Measurements from ENCODE around the gene LRRC45. TPM values are rescaled to one million over a fixed set of nuclear protein-coding genes. Genes with fewer than 3 reads are reported as not detected.
A peak's percentile ranks its signal among the peaks of the same experiment; 100 is the strongest.

LRRC45 gene
- total RNA-seq, 1 experiment from 2014 or later, result 38.1 TPM

DNA sequence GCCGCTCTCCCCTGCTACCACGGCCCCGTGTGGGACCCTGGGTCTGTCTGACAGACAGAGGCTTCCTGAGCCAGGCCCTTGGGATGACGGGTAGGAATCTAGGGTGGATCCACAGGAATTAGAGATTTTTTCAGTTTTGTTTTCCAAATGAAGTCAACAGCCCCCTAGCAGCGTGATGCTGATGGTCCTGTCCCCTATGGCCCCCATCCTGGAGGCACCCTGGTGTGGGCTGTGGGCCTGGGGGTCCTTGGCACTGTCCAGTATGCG, 15.9 kb upstream of the LRRC45 start (continued):
- TF ChIP-seq OVOL2 (CRISPR knock-in tag; IDR thresholded peaks at IDR 0.05; ENCODE audit: borderline replicate concordance), result no peak
- no peak for TF ChIP-seq ZNF138 (CRISPR knock-in tag; conservative IDR thresholded peaks at IDR 0.05)
- no peak for TF ChIP-seq JUN (CRISPR knock-in tag; IDR thresholded peaks at IDR 0.05)
- TF ChIP-seq, protein P1, sequence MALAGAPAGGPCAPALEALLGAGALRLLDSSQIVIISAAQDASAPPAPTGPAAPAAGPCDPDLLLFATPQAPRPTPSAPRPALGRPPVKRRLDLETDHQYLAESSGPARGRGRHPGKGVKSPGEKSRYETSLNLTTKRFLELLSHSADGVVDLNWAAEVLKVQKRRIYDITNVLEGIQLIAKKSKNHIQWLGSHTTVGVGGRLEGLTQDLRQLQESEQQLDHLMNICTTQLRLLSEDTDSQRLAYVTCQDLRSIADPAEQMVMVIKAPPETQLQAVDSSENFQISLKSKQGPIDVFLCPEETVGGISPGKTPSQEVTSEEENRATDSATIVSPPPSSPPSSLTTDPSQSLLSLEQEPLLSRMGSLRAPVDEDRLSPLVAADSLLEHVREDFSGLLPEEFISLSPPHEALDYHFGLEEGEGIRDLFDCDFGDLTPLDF (CRISPR knock-in tag; IDR thresholded peaks at IDR 0.05), result no peak
- TF ChIP-seq, protein P2, sequence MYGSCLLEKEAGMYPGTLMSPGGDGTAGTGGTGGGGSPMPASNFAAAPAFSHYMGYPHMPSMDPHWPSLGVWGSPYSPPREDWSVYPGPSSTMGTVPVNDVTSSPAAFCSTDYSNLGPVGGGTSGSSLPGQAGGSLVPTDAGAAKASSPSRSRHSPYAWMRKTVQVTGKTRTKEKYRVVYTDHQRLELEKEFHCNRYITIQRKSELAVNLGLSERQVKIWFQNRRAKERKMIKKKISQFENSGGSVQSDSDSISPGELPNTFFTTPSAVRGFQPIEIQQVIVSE (CRISPR knock-in tag; IDR thresholded peaks at IDR 0.05; ENCODE audit: borderline replicate concordance), result no peak

DNA sequence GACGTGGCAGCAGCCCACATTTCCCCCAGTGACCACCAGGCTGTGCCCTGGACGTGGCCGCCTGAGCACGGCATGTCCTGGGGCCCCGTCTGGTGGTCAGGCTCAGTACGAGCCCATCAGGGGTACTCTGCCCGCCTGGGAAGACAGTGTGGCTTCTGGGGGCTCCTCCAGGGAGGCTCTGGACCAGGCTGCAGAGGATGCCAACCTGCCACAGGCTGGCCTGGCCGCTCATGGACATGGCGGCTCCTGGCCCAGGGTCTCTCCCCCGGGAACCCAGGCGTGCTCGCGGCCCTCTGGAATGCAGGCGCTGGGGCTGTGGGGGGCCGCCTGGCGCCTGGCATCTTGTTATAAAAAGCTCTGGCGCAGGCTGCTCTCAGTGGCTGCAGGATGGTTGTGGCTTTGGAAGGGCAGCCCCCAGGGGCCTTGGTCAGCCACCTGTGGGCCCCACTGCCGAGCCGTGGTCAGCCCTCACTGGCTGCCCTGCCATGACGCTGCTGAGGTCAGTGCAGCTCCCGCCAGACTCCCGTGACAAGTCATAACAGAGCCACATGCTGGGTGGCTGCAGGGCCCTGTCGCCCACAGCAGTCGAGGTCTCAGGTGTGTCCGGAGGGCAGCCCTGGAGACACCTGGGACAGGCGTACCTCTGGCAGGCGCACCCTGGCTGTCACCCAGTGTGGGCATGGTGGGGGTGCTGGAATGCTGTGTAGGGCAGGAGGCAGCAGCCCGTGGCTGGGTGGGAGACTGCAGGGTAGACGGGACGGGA, 15.4 kb upstream of the LRRC45 start:
- H3K27ac Mint-ChIP-seq, result 0 out of 2 replicates have a peak overlapping the region, but pooled peaks have one; percentile 27
- no peak overlapping the region for H3K4me3 Mint-ChIP-seq
- CTCF ChIA-PET, result interaction anchor here (3.0 kb wide), 1 partner anchor 13 kb away, joined by 16 read pairs; no protein-coding TSS in a partner anchor
- no peaks in the 10 kb centered on the region for H3K36me3 Mint-ChIP-seq
- POLR2A ChIA-PET, result no interaction called here
- no peak for DNase-seq (ENCODE audit: low spot score)
- TF ChIP-seq, protein P3, sequence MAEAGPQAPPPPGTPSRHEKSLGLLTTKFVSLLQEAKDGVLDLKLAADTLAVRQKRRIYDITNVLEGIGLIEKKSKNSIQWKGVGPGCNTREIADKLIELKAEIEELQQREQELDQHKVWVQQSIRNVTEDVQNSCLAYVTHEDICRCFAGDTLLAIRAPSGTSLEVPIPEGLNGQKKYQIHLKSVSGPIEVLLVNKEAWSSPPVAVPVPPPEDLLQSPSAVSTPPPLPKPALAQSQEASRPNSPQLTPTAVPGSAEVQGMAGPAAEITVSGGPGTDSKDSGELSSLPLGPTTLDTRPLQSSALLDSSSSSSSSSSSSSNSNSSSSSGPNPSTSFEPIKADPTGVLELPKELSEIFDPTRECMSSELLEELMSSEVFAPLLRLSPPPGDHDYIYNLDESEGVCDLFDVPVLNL (CRISPR knock-in tag; IDR thresholded peaks at IDR 0.05; ENCODE audit: borderline replicate concordance, low read depth), result no peak
- TF ChIP-seq, protein P4, sequence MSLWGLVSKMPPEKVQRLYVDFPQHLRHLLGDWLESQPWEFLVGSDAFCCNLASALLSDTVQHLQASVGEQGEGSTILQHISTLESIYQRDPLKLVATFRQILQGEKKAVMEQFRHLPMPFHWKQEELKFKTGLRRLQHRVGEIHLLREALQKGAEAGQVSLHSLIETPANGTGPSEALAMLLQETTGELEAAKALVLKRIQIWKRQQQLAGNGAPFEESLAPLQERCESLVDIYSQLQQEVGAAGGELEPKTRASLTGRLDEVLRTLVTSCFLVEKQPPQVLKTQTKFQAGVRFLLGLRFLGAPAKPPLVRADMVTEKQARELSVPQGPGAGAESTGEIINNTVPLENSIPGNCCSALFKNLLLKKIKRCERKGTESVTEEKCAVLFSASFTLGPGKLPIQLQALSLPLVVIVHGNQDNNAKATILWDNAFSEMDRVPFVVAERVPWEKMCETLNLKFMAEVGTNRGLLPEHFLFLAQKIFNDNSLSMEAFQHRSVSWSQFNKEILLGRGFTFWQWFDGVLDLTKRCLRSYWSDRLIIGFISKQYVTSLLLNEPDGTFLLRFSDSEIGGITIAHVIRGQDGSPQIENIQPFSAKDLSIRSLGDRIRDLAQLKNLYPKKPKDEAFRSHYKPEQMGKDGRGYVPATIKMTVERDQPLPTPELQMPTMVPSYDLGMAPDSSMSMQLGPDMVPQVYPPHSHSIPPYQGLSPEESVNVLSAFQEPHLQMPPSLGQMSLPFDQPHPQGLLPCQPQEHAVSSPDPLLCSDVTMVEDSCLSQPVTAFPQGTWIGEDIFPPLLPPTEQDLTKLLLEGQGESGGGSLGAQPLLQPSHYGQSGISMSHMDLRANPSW (CRISPR knock-in tag; conservative IDR thresholded peaks at IDR 0.05; ENCODE audit: low read depth), result no peak
- TF ChIP-seq ZNF416 (CRISPR knock-in tag; IDR thresholded peaks at IDR 0.05), result no peak
- no peaks in the 10 kb centered on the region for H3K27me3 Mint-ChIP-seq (ENCODE audit: low read depth)
- H3K4me1 Mint-ChIP-seq, result no peaks in the 10 kb centered on the region
- ATAC-seq, result no peak
- no peaks in the 10 kb centered on the region for H3K9me3 Mint-ChIP-seq

DNA sequence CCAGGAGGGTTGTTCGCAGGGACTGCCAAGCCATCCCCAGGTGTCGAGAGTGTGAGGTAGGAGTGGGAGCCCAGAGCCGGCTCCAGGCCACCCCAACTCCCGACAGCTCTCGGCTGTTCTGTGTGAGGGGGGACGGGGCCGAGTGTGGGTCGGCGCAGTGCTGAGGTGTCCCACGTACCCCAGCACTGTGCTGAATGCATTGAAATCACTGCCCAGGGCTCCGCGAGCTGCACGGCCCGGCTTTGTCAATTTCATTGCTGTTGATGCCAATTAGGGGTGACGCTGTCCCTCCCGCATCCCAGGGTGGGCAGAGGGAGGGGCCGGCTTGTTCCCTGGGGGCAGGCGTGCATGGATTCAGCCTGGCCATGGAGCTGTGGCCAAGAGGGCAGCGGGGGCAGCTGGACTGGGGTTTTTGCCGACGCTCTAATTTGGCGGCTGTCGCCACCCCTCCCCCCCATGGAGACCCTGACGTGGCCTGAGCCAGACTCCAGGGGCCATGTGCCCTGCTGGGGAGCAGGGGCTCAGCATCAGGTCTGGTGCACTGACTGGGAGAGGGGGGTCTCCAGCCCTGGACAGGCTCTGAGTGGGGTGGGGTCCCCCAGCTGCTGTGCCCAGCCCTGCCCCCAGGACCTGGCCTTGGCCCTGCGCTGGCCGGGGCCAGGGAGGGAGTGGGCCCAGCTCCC, 14.7 kb upstream of the LRRC45 start:
- DNase-seq (ENCODE audit: low spot score) (no peak), ATAC-seq (no peak)
- Mint-ChIP-seq H3K36me3 (no peaks in the 10 kb centered on the region), H3K9me3 (no peaks in the 10 kb centered on the region), H3K27ac (0 out of 2 replicates have a peak overlapping the region, but pooled peaks have one; percentile 27), H3K4me3 (no peak overlapping the region), H3K27me3 (ENCODE audit: low read depth) (no peaks in the 10 kb centered on the region), H3K4me1 (no peaks in the 10 kb centered on the region)
- POLR2A ChIA-PET, result no interaction called here
- CTCF ChIA-PET, result interaction anchor here (3.0 kb wide), 1 partner anchor 12 kb away, joined by 16 read pairs; no protein-coding TSS in a partner anchor
- TF ChIP-seq, protein P5, sequence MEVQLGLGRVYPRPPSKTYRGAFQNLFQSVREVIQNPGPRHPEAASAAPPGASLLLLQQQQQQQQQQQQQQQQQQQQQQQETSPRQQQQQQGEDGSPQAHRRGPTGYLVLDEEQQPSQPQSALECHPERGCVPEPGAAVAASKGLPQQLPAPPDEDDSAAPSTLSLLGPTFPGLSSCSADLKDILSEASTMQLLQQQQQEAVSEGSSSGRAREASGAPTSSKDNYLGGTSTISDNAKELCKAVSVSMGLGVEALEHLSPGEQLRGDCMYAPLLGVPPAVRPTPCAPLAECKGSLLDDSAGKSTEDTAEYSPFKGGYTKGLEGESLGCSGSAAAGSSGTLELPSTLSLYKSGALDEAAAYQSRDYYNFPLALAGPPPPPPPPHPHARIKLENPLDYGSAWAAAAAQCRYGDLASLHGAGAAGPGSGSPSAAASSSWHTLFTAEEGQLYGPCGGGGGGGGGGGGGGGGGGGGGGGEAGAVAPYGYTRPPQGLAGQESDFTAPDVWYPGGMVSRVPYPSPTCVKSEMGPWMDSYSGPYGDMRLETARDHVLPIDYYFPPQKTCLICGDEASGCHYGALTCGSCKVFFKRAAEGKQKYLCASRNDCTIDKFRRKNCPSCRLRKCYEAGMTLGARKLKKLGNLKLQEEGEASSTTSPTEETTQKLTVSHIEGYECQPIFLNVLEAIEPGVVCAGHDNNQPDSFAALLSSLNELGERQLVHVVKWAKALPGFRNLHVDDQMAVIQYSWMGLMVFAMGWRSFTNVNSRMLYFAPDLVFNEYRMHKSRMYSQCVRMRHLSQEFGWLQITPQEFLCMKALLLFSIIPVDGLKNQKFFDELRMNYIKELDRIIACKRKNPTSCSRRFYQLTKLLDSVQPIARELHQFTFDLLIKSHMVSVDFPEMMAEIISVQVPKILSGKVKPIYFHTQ (CRISPR knock-in tag; IDR thresholded peaks at IDR 0.05), result no peak
- TF ChIP-seq ATF1 (CRISPR knock-in tag; IDR thresholded peaks at IDR 0.05), result no peak
- no peak for TF ChIP-seq RORB (CRISPR knock-in tag; IDR thresholded peaks at IDR 0.05)
- TF ChIP-seq NR2C2 (CRISPR knock-in tag; IDR thresholded peaks at IDR 0.05), result no peak
- no peak for TF ChIP-seq IRF2 (CRISPR knock-in tag; IDR thresholded peaks at IDR 0.05; ENCODE audit: borderline replicate concordance, low read depth)
- TF ChIP-seq, protein P1 (CRISPR knock-in tag; IDR thresholded peaks at IDR 0.05), result no peak
- no peak for TF ChIP-seq SOX15 (CRISPR knock-in tag; IDR thresholded peaks at IDR 0.05)
- no peak for TF ChIP-seq NFYB (CRISPR knock-in tag; conservative IDR thresholded peaks at IDR 0.05; ENCODE audit: low read depth)
- TF ChIP-seq, protein P6, sequence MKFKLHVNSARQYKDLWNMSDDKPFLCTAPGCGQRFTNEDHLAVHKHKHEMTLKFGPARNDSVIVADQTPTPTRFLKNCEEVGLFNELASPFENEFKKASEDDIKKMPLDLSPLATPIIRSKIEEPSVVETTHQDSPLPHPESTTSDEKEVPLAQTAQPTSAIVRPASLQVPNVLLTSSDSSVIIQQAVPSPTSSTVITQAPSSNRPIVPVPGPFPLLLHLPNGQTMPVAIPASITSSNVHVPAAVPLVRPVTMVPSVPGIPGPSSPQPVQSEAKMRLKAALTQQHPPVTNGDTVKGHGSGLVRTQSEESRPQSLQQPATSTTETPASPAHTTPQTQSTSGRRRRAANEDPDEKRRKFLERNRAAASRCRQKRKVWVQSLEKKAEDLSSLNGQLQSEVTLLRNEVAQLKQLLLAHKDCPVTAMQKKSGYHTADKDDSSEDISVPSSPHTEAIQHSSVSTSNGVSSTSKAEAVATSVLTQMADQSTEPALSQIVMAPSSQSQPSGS (CRISPR knock-in tag; IDR thresholded peaks at IDR 0.05; ENCODE audit: borderline replicate concordance, low read depth), result no peak
- no peak for TF ChIP-seq CREM (CRISPR knock-in tag; IDR thresholded peaks at IDR 0.05)
- no peak for TF ChIP-seq CREB1 (CRISPR knock-in tag; IDR thresholded peaks at IDR 0.05)
- no peak for TF ChIP-seq NFE2L1 (CRISPR knock-in tag; IDR thresholded peaks at IDR 0.05)
- TF ChIP-seq NR3C1 (CRISPR knock-in tag; conservative IDR thresholded peaks at IDR 0.05; ENCODE audit: low read depth), result no peak
- TF ChIP-seq JUN (CRISPR knock-in tag; IDR thresholded peaks at IDR 0.05), result no peak

All from WTC11 (cell line).